HG02642 (cell line): ENCODE data around the gene ATF7.

Experiments
- ATAC-seq: cut with Tn5 transposase; IDR thresholded peaks from one replicate; pipeline ENCODE4 v1.9.1; 2021; ENCODE audit warnings: mild to moderate bottlenecking; ENCODE audit not compliant: unreplicated experiment, poor library complexity

The ATF7 gene

DNA sequence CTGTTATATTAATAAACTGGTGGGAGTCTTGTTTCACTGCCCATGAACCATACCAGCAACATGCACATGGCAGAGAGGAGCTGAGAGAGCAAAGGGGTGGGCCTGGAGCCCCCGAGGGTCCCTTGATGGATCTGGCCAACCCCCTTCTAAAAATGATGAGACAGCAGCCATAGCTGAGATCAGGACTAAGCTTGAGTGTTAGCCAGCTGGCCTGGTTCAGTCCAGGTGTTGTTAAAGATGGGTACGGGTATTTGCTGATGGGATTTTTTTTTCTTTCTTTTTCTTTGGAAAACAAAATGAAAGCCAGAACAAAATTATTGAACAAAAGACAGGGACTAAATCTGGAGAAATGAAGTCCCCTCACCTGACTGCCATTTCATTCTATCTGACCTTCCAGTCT, 158.3 kb downstream of the ATF7 start:
- no peak for ATAC-seq

DNA sequence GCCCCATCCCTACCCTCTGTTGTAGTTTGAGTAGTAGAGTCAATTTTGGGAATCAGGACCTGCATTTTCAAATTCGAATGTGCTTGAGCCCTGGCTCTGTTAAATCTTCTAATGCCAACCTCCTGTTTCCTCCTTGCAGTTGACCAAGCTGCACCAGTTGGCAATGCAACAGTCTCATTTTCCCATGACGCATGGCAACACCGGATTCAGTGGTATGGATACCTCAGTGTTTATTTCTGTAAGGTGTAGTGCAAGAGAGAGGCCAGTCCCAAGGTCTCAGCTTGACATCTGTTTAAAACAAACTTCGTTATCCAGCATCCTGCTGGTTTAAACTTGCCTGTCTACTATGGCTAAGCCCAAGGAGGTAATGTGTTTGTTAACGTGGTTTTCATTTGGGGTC, 159.1 kb downstream of the ATF7 start:
- ATAC-seq, result no peak

- ATAC-seq, result no peak
These were observed 159.5 kb downstream of the ATF7 start for GRCh38 chr12:53466640-53467039.

GRCh38 chr12:53465679-53466078, 160.5 kb downstream of the ATF7 start:
- no peak for ATAC-seq

- no peak for ATAC-seq
These were observed 161.3 kb downstream of the ATF7 start for GRCh38 chr12:53464685-53465418.

- ATAC-seq, result no peak
These were observed 162.2 kb downstream of the ATF7 start for GRCh38 chr12:53463802-53464560.

DNA sequence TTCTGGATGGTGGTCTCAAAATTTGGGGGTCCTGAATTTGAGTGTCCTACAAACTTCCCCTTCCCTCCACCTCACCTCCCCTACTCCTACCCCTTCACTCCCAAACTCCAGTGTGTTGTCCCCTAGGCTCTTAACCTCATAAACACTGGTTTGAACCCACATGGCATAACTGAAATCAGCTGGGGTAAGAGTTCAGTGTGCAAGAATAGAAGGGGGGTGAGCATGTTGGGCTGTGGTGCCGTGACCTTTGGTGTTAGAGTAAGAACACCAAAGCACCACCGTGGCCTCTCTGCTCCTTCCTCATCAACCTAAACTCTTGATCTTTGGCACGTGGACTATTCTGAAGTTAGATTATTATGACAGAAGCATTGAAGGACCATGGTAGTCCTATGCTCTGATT, 163.2 kb downstream of the ATF7 start:
- ATAC-seq, result no peak

DNA sequence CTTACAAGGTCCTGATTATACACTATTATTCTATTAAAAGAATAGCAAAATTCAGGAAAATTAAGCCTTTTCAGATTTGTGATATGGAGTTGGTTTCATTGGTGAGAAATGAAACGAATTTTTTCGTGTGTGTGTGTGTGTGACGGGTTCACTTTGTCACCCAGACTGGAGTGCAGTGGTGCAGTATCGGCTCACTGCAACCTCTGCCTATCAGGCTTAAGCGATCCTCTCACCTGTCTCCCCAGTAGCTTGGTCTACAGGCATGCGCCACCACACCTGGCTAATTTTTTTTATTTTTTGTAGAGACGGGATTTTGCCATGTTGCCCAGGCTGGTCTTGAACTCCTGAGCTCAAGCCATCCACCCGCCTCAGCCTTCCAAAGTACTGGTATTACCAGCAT, 164.6 kb downstream of the ATF7 start:
- ATAC-seq, result no peak

GRCh38 chr12:53461059-53461458, 165.1 kb downstream of the ATF7 start:
- no peak for ATAC-seq

DNA sequence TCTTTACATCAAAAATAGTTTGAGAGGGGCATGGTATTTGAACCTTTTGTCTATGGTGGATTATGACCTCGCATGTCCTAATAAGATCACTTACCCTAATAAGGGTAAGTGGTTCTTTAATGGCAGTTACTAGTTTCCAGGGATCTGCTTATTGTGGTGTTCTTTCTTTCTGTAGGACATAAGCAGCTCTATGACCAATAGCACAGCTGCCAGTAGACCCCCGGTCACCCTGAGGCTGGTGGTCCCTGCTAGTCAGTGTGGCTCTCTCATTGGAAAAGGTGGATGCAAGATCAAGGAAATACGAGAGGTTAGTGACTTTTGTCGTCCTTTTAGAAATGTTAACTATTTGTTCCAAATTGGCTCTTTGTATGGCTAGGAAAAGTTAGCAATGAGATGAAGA, 167.1 kb downstream of the ATF7 start:
- no peak for ATAC-seq
